ENCODE results near the gene METTL4.

DNA sequence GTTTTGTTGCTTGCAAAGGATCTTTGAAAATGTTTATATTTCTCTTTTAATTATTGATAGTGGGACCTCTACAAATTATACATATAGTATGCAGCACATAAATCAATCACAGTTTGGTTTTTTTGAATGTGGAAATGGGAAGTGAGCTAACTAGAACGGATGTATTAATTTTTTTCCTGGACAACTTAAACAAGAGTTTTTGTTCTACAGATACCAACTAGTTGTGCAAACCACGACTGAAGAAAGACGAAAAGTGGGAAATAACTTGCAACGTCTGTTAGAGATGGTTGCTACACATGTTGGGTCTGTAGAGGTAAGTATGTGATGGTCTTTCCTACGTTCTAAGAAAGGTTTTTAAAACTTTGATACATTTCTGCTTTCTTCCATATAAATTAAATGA, 39.2 kb upstream of the METTL4 start:
- TF ChIP-seq POLR2A (IDR thresholded peaks at IDR 0.05; ENCODE audit: low read depth, low read length) (no peak), POLR2AphosphoS5 (IDR thresholded peaks at IDR 0.05; ENCODE audit: low read depth, low read length) (no peak)
